SK-N-SH treated with all-trans-retinoic acid at 6 μM for 48 hours (cell line): ENCODE results near the gene SPRED1.

Experiments
- PPARA ChIP-seq: fragments of 250-450 bp; sonication (Bioruptor Pico); IDR thresholded peaks from 2 replicates; pipeline ENCODE4 v1.5.0; 2020; ENCODE audit warnings: mild to moderate bottlenecking, borderline replicate concordance
- SNAI2 ChIP-seq: fragments of 250-450 bp; sonication (Bioruptor Pico); IDR thresholded peaks from 2 replicates; pipeline ENCODE4 v1.5.0; 2020; ENCODE audit warnings: mild to moderate bottlenecking, moderate library complexity
- ZNF565 ChIP-seq: fragments of 450-650 bp; formaldehyde crosslinking; conservative IDR thresholded peaks from 2 replicates; pipeline ENCODE4 v1.5.0; 2020; ENCODE audit warnings: low read depth, mild to moderate bottlenecking, moderate library complexity
- TF ChIP-seq, protein P1 (sequence below): fragments of 250-450 bp; sonication (Bioruptor Pico); IDR thresholded peaks from 2 replicates; pipeline ENCODE4 v1.8.0; 2020; ENCODE audit warnings: mild to moderate bottlenecking, moderate library complexity, borderline replicate concordance
- TF ChIP-seq, protein P2 (sequence below): fragments of 250-450 bp; sonication (Bioruptor Pico); IDR thresholded peaks from 2 replicates; pipeline ENCODE4 v1.8.0; 2021; ENCODE audit warnings: low read depth, mild to moderate bottlenecking, moderate library complexity, borderline replicate concordance

DNA sequence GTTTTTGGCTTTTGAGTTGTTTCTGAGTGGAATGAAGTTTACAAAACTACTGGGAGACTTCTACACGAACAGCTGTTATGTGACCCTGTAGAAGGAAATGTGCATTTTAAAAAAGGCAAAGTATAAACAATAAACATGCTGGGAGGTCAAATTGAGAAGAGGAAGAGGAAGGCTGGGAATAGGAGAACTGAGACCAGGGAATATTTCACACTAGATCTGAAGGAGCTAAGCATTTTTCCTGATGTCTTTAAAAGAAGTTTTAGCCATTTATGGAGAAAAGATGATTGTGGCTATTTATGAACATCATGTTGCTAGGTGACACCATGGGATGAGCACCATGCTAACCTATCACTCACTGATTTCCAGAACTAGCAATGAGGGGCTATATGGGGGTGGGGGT is 125.0 kb downstream of the SPRED1 start:
- TF ChIP-seq, protein P1, sequence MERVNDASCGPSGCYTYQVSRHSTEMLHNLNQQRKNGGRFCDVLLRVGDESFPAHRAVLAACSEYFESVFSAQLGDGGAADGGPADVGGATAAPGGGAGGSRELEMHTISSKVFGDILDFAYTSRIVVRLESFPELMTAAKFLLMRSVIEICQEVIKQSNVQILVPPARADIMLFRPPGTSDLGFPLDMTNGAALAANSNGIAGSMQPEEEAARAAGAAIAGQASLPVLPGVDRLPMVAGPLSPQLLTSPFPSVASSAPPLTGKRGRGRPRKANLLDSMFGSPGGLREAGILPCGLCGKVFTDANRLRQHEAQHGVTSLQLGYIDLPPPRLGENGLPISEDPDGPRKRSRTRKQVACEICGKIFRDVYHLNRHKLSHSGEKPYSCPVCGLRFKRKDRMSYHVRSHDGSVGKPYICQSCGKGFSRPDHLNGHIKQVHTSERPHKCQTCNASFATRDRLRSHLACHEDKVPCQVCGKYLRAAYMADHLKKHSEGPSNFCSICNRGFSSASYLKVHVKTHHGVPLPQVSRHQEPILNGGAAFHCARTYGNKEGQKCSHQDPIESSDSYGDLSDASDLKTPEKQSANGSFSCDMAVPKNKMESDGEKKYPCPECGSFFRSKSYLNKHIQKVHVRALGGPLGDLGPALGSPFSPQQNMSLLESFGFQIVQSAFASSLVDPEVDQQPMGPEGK (CRISPR knock-in tag): no peak
- TF ChIP-seq SNAI2 (CRISPR knock-in tag) (no peak), PPARA (CRISPR knock-in tag) (no peak), ZNF565 (no peak)
- TF ChIP-seq, protein P2, sequence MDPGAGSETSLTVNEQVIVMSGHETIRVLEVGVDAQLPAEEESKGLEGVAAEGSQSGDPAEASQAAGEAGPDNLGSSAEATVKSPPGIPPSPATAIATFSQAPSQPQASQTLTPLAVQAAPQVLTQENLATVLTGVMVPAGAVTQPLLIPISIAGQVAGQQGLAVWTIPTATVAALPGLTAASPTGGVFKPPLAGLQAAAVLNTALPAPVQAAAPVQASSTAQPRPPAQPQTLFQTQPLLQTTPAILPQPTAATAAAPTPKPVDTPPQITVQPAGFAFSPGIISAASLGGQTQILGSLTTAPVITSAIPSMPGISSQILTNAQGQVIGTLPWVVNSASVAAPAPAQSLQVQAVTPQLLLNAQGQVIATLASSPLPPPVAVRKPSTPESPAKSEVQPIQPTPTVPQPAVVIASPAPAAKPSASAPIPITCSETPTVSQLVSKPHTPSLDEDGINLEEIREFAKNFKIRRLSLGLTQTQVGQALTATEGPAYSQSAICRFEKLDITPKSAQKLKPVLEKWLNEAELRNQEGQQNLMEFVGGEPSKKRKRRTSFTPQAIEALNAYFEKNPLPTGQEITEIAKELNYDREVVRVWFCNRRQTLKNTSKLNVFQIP (CRISPR knock-in tag): no peak
